Measurements from ENCODE around the gene MAP3K12.

The MAP3K12 gene

DNA sequence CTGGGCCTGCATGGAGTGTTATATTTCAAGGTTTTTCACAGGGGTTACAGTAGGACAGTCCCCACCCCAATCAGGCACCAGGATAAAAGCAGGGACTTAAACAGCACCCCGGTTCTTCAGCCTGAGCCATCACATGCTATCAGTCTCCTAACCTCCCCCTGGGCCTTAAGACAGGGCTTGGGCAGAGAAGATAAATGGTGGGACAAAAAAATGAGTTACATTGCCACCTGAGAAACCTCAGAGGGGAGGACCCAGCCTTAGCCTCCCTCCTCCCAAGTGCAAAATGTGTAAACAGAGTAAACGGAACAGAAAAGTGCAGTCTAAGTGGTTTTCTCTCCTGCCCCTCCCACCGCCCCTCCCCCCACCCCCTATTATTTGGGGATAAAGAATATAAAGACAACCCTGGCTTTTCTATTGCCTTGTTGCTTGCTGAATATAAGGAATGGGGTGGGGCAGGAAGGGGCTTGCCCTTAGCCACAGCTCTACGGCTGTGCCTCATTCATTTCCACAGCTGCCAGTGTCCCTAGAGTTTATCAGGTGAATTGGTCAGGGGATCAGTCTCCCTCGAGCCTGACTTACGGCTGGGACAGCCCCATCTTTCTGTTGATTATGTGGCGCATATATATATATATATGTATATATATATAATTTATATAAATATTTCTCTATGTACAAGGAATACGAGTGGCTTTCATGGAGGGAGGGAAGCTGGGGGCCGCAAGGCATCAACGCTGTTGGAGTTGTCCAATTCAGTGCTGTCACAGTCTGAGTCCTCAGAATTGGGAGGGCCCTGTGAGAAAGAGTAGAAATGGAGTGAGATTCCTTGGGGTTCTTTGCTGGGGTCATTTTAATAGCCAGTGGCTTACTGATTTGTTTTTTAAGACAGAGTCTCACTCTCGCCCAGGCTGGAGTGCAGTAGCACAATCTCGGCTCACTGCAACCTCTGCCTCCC, 18.5 kb downstream of the MAP3K12 start:
- CTCF ChIA-PET = interaction anchor here (0.6 kb wide), 1 partner anchor 31 kb away, joined by 3 read pairs; no protein-coding TSS in a partner anchor
- TF ChIP-seq TARDBP (IDR thresholded peaks at IDR 0.05) = no peak
- no peak for TF ChIP-seq BHLHE40 (IDR thresholded peaks at IDR 0.05; ENCODE audit: borderline replicate concordance)
- TF ChIP-seq FOXK2 (IDR thresholded peaks at IDR 0.05) = no peak
- no peak for TF ChIP-seq FOXA1 (IDR thresholded peaks at IDR 0.05)
- TF ChIP-seq, protein P1, sequence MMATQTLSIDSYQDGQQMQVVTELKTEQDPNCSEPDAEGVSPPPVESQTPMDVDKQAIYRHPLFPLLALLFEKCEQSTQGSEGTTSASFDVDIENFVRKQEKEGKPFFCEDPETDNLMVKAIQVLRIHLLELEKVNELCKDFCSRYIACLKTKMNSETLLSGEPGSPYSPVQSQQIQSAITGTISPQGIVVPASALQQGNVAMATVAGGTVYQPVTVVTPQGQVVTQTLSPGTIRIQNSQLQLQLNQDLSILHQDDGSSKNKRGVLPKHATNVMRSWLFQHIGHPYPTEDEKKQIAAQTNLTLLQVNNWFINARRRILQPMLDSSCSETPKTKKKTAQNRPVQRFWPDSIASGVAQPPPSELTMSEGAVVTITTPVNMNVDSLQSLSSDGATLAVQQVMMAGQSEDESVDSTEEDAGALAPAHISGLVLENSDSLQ (IDR thresholded peaks at IDR 0.05) = no peak
- TF ChIP-seq NFRKB (IDR thresholded peaks at IDR 0.05) = no peak
- TF ChIP-seq HDGF (IDR thresholded peaks at IDR 0.05; ENCODE audit: borderline replicate concordance) = no peak
- TF ChIP-seq ELF4 (IDR thresholded peaks at IDR 0.05) = no peak
- no peak for TF ChIP-seq FOXM1 (IDR thresholded peaks at IDR 0.05; ENCODE audit: borderline replicate concordance)
- no peak for TF ChIP-seq L3MBTL2 (conservative IDR thresholded peaks at IDR 0.05)
- TF ChIP-seq ARNT (IDR thresholded peaks at IDR 0.05) = no peak
- TF ChIP-seq SUZ12 (IDR thresholded peaks at IDR 0.05) = no peak
- TF ChIP-seq LEF1 (IDR thresholded peaks at IDR 0.05; ENCODE audit: borderline replicate concordance) = no peak
- no peak for DNase-seq (ENCODE audit: extremely low spot score)
- POLR2A ChIA-PET = interaction anchor here (0.7 to 2.7 kb wide), 4 partner anchors 12 to 186 kb away, joined by 3 to 19 read pairs (median 6); partner anchors contain the start of genes PFDN5 and TARBP2

DNA sequence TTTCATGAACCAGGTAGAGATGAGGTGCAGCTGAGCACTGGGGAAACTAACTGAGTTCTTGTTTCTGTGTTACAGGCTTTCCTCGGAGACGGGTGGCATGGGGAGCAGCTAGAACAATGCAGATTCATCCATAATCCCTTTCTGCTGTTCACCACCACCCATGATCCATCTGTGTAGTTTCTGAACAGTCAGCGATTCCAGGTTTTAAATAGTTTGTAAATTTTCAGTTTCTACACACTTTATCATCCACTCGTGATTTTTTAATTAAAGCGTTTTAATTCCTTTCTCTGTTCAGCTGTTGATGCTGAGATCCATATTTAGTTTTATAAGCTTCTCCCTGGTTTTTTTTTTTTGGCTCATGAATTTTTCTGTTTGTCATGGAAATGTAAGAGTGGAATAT, 19.9 kb downstream of the MAP3K12 start:
- no peak for DNase-seq (ENCODE audit: extremely low spot score)
- ChIA-PET CTCF (no interaction called here), POLR2A (interaction anchor here (1.9 kb wide), 1 partner anchor 100 kb away, joined by 5 read pairs; no protein-coding TSS in a partner anchor)
- no peak for TF ChIP-seq SUZ12 (IDR thresholded peaks at IDR 0.05)
- TF ChIP-seq BHLHE40 (IDR thresholded peaks at IDR 0.05; ENCODE audit: borderline replicate concordance) = no peak
- TF ChIP-seq HDGF (IDR thresholded peaks at IDR 0.05; ENCODE audit: borderline replicate concordance) = no peak
- no peak for TF ChIP-seq TARDBP (IDR thresholded peaks at IDR 0.05)
- no peak for TF ChIP-seq ARNT (IDR thresholded peaks at IDR 0.05)
- TF ChIP-seq LEF1 (IDR thresholded peaks at IDR 0.05; ENCODE audit: borderline replicate concordance) = no peak
- TF ChIP-seq FOXA1 (IDR thresholded peaks at IDR 0.05) = no peak
- TF ChIP-seq CTBP1 (IDR thresholded peaks at IDR 0.05; ENCODE audit: borderline replicate concordance) = no peak
- TF ChIP-seq ZNF384 (IDR thresholded peaks at IDR 0.05) = no peak
- TF ChIP-seq, protein P1 (IDR thresholded peaks at IDR 0.05) = no peak
- TF ChIP-seq SP1 (IDR thresholded peaks at IDR 0.05) = no peak
- TF ChIP-seq NFRKB (IDR thresholded peaks at IDR 0.05) = no peak
- TF ChIP-seq FOXK2 (IDR thresholded peaks at IDR 0.05) = no peak
- TF ChIP-seq FOXM1 (IDR thresholded peaks at IDR 0.05; ENCODE audit: borderline replicate concordance) = no peak
- TF ChIP-seq ELF4 (IDR thresholded peaks at IDR 0.05) = no peak

DNA sequence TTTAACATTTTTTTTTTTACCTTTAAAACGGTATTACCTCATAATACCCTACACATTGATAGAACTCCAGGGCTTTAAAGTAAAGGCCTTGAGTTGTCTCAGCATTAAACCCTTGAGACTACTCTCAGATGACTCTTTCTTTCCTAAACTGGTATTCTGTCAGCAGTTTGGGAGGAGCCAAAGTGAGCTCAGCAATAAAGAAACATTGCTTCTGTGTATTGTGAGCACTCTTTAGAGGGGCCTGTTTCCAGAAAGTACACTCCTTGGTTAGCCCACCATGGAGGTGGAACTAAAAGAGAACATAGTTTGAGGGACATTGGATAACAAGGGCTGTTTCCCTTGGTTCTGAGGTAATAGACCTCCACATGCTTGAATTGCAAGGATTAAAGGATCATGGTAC, 20.4 kb downstream of the MAP3K12 start:
- CTCF ChIA-PET = no interaction called here

DNA sequence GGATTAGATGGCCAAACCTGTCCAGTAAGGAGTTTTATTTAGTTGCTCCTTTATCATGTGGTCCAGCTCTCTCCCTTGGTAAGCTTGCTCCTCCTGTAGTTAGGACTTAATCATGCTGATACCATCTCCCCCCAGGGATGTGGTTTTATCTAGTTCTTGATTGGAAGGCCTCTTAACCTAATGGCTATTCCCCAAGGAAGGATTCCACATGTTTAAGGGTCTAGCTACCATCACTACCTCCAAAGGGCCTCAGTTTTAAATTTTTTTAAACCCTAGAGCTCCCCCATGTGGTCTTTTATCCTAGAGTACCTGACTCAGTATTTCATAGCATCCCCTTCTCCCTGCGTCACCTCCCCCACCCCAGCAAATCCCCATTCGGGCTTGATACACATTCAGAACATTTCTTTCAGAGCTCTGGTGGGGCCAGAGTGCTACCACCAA, 22.5 kb downstream of the MAP3K12 start:
- no peak for TF ChIP-seq TARDBP (IDR thresholded peaks at IDR 0.05)
- TF ChIP-seq ARNT (IDR thresholded peaks at IDR 0.05) = no peak
- TF ChIP-seq, protein P1 (IDR thresholded peaks at IDR 0.05) = no peak
- TF ChIP-seq FOXA1 (IDR thresholded peaks at IDR 0.05) = no peak
- TF ChIP-seq BHLHE40 (IDR thresholded peaks at IDR 0.05; ENCODE audit: borderline replicate concordance) = no peak
- no peak for TF ChIP-seq L3MBTL2 (conservative IDR thresholded peaks at IDR 0.05)
- TF ChIP-seq LEF1 (IDR thresholded peaks at IDR 0.05; ENCODE audit: borderline replicate concordance) = no peak
- TF ChIP-seq FOXK2 (IDR thresholded peaks at IDR 0.05) = no peak
- no peak for TF ChIP-seq SUZ12 (IDR thresholded peaks at IDR 0.05)
- TF ChIP-seq ZNF384 (IDR thresholded peaks at IDR 0.05) = no peak
- CTCF ChIA-PET = interaction anchor here (0.6 to 2.2 kb wide), 6 partner anchors 15 to 257 kb away, joined by 3 to 8 read pairs (median 4); partner anchors contain the start of gene TARBP2
- POLR2A ChIA-PET = interaction anchor here (1.0 to 4.1 kb wide), 3 partner anchors 24 to 157 kb away, joined by 3 to 18 read pairs (median 3); partner anchors contain the start of gene TARBP2
- peak; percentile 34 for DNase-seq (ENCODE audit: extremely low spot score)

More for the DNA sequence above, 20.4 kb downstream of the MAP3K12 start:
- no peak for DNase-seq (ENCODE audit: extremely low spot score)
- no peak for TF ChIP-seq FOXA1 (IDR thresholded peaks at IDR 0.05)
- no peak for TF ChIP-seq L3MBTL2 (conservative IDR thresholded peaks at IDR 0.05)
- no peak for TF ChIP-seq FOXK2 (IDR thresholded peaks at IDR 0.05)
- POLR2A ChIA-PET = interaction anchor here (1.9 kb wide), 1 partner anchor 99 kb away, joined by 5 read pairs; no protein-coding TSS in a partner anchor

DNA sequence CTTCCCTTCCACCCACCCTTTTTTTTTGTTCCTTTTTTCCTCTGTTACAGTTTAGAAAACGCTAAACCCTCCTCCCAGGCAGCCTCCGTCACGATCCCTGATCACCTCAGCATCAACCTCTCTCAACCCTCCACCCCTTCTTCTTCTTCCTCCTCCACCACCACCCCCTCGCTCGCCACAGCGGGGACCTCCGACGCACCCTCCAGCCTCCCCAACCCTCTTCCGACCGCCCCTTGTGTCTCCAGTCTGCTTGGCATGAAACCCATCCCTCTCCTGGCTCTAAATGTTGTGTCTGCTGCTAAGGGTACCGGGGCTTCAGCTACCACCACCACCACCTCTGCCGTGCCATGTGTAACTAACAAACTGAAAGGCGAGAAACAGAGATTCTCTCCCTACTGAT, 24.4 kb downstream of the MAP3K12 start:
- POLR2A ChIA-PET = interaction anchor here (1.1 to 4.1 kb wide), 3 partner anchors 17 to 153 kb away, joined by 4 to 18 read pairs (median 9); partner anchors contain the start of genes AAAS and TARBP2
- no peak for TF ChIP-seq NFRKB (IDR thresholded peaks at IDR 0.05)
- CTCF ChIA-PET = interaction anchor here (1.0 kb wide), 1 partner anchor 34 kb away, joined by 4 read pairs; no protein-coding TSS in a partner anchor
- DNase-seq (ENCODE audit: extremely low spot score) = no peak

DNA sequence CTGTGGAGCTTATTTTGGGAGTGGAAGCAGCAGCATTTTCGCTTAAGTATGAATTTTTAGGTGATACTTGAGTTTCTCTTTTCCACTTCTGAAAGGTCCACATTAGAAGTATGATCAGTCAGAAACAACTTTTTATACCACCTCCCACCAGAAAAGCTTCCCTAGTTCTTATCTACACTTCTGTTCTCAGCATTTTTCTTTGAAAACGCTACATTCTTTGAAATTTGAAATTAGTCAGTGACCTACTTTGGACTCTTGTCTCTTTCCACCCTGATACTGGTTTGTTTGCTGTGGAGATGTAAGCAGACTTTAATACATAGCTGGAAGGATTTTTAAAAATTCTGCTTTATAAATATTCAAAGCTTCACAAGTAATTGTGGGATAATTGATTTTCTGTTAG, 25.2 kb downstream of the MAP3K12 start:
- DNase-seq (ENCODE audit: extremely low spot score) = no peak
- TF ChIP-seq FOXA1 (IDR thresholded peaks at IDR 0.05) = no peak
- TF ChIP-seq LEF1 (IDR thresholded peaks at IDR 0.05; ENCODE audit: borderline replicate concordance) = no peak
- no peak for TF ChIP-seq ARNT (IDR thresholded peaks at IDR 0.05)
- TF ChIP-seq, protein P1 (IDR thresholded peaks at IDR 0.05) = no peak
- no peak for TF ChIP-seq FOXM1 (IDR thresholded peaks at IDR 0.05; ENCODE audit: borderline replicate concordance)
- no peak for TF ChIP-seq ZNF384 (IDR thresholded peaks at IDR 0.05)
- TF ChIP-seq NFRKB (IDR thresholded peaks at IDR 0.05) = no peak
- TF ChIP-seq CTBP1 (IDR thresholded peaks at IDR 0.05; ENCODE audit: borderline replicate concordance) = no peak
- no peak for TF ChIP-seq HDGF (IDR thresholded peaks at IDR 0.05; ENCODE audit: borderline replicate concordance)
- TF ChIP-seq ELF4 (IDR thresholded peaks at IDR 0.05) = no peak
- TF ChIP-seq FOXK2 (IDR thresholded peaks at IDR 0.05) = no peak
- no peak for TF ChIP-seq SP1 (IDR thresholded peaks at IDR 0.05)
- no peak for TF ChIP-seq TARDBP (IDR thresholded peaks at IDR 0.05)
- TF ChIP-seq L3MBTL2 (conservative IDR thresholded peaks at IDR 0.05) = no peak
- TF ChIP-seq SUZ12 (IDR thresholded peaks at IDR 0.05) = no peak
- TF ChIP-seq BHLHE40 (IDR thresholded peaks at IDR 0.05; ENCODE audit: borderline replicate concordance) = no peak
- ChIA-PET POLR2A (interaction anchor here (3.0 to 3.1 kb wide), 2 partner anchors 16 to 27 kb away, joined by 9 to 12 read pairs; partner anchors contain the start of gene TARBP2), CTCF (no interaction called here)
